GM18870 (cell line): ENCODE measurements around the gene SMAP1.

Source experiments
- ATAC-seq: cut with Tn5 transposase; IDR thresholded peaks from one replicate; pipeline ENCODE4 v1.9.1; 2021; ENCODE audit warnings: moderate library complexity; ENCODE audit not compliant: unreplicated experiment

SMAP1 gene

DNA sequence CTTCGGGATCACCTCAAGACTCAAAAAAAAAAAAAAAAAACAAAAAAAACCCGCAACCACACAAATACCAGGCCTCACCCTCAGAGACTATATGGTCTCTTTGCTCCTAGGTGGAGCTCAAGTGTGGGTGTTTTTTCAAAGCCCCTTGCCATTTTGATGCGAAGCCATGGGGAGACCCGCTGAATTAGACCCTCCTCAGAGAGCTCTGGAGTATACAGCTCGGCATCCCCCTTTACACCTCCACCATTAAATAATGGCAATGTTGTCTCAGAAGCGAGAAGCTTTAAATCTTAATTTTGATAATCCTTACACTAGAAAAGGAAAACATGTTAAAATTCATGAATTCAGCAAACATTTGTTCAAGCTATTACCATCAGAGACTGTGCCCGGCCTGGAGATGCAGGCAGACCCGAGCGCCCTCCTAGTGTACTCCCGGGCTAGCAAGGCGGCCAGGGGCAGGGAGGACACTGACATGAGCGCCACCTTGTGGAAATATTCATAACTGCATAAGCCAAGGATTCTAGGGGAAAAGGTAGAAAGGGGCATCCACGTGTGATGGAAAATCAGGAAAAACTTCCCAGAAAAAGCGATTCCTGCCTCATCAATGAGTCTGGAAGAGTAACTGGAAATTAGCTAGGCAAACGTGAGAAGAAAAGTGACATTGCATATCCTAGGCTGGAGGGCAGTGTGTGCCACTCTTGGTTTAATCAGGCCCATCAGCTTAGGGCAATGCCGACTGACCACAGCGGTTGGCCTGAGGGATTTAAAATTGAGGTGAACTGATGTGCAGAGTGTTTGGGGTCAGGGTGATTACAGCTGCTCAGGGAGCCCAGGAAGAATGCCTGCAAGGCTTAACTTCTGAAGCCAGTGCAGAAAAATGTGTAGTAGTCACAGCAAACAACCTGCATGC, 216.6 kb downstream of the SMAP1 start:
- peak; percentile 56 for ATAC-seq

DNA sequence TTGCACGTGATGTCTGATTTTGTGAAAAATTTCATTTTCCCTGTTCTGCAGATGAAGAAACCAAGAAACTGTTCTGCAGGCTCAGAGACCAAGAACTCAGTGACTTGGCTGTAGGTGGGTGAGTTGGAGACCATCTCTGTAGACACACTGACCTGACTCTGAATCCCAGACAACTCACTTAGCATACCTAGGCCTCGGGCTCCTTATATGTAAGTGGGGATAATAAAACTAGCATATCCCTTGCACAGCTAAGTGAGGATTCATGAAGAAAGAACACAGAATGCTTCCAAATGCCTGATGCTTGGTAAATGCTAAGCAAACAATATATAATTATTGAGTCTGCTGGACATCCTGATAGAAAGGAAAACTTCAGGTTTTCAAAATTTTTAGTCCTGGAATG, 218.4 kb downstream of the SMAP1 start:
- ATAC-seq = no peak

DNA sequence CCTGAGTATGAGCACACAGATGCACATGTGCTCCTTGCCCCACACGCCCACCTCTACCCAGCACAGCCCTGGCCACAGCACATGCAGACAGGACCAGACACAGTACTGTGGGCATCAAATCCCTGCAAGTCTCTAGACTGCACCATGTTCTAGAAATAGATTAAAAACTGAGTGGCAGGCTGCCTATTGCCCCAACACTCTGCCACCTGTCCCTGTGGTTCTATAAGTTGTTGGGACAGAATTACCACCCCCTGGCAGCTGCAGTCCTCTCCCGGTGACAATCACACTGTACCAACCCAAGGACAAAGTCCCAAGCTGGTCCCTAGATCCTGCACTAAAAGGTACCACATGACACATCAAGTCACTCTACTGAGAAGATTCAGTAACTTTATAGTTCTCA, 219.0 kb downstream of the SMAP1 start:
- no peak for ATAC-seq

DNA sequence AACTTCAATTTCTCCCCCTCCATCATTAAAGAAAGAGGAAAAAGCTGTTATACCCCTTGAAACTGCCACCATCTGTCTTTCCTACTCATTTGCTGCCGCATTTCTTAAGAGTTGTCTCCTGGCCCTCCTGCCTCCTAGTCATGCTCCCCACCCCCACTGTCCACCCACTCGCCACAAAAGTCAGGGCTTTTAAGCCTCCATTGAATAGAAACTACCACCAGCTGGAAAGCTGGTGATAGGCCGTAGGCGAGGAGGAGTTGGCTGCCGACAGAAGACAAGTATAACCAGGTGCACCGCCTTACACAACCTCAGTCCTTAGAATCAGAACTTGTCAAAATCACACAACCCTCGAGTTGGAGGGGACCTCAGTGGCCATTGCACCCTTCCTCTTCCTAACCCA, 221.6 kb downstream of the SMAP1 start:
- ATAC-seq = no peak

- no peak for ATAC-seq
These were observed 226.3 kb downstream of the SMAP1 start for GRCh38 chr6:70894001-70894400.

GRCh38 chr6:70900047-70900446, 232.4 kb downstream of the SMAP1 start:
- ATAC-seq = no peak

DNA sequence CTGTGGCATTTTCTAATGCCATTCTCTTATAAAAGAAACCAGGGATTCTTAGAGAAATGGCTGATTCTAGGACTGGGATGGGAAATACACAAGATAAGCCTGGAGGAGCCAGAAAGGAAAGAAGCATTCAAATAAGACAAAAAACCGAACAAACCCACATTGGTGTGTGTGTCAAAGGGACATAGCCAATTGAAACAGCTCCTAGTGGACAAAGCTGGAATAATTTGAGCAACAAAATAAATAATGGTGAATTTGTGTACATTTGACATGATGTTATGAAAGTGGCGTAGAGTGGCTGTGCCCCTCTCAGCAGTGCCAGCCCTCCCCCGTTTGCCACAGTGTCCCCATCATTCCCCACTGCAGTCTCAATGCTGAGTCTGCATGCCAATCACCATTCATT, 233.6 kb downstream of the SMAP1 start:
- ATAC-seq = no peak

- no peak for ATAC-seq
These were observed 236.2 kb downstream of the SMAP1 start for GRCh38 chr6:70903665-70904452.

DNA sequence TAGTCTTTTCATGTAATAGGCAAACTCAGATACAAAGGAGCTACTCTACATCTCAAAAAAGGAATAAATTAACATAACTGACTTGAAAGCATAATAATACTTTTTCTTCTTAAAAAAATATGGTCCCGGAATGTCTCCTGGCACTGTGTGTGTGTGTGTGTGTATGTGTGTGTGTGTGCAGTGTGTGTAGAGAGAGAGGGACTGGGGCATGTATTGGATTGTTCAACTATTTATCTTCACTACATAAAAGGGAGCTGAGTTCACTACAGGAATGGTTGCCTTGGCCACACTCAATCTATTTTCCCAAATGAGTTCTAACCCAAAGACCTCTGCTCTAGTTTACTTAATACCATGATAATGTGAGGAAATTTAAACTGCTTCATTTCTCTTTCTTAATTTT, 238.1 kb downstream of the SMAP1 start:
- ATAC-seq = no peak
